Measurements from ENCODE around the gene H2AZ1. TPM values are rescaled to one million over a fixed set of nuclear protein-coding genes. Genes with fewer than 3 reads are reported as not detected.
"Not testable (repeated sequence)": the region's sequence is repeated elsewhere in the genome, so short reads cannot be mapped to it uniquely, and the experiment has no call there.

The H2AZ1 gene
- total RNA-seq, 1 experiment from 2014 or later = 457 TPM

GRCh38 chr4:99965173-99965572 is 15.1 kb upstream of the H2AZ1 start:
- ChIA-PET CTCF (no interaction called here), POLR2A (no interaction called here)
- no peaks in the 10 kb centered on the region for H3K4me1 ChIP-seq
- no TSS peak for BruUV-seq (replicated peaks)
- no peak for DNase-seq
- Mint-ChIP-seq H3K9me3 (ENCODE audit: unreplicated experiment) (no peaks in the 10 kb centered on the region), H3K27ac (ENCODE audit: unreplicated experiment) (no peak overlapping the region), H3K4me1 (ENCODE audit: low read depth, unreplicated experiment) (no peaks in the 10 kb centered on the region), H3K36me3 (ENCODE audit: insufficient read depth, unreplicated experiment) (no peaks in the 10 kb centered on the region), H3K27me3 (ENCODE audit: insufficient read depth, unreplicated experiment) (peaks cover 10% of the 10 kb centered on the region), H3K4me3 (ENCODE audit: unreplicated experiment) (no peak overlapping the region)
- intact Hi-C loops (cut with micrococcal nuclease; ENCODE audit: unreplicated experiment) = no loop called here
- H3K9me3 ChIP-seq = no peaks in the 10 kb centered on the region
- TF ChIP-seq, protein P1, sequence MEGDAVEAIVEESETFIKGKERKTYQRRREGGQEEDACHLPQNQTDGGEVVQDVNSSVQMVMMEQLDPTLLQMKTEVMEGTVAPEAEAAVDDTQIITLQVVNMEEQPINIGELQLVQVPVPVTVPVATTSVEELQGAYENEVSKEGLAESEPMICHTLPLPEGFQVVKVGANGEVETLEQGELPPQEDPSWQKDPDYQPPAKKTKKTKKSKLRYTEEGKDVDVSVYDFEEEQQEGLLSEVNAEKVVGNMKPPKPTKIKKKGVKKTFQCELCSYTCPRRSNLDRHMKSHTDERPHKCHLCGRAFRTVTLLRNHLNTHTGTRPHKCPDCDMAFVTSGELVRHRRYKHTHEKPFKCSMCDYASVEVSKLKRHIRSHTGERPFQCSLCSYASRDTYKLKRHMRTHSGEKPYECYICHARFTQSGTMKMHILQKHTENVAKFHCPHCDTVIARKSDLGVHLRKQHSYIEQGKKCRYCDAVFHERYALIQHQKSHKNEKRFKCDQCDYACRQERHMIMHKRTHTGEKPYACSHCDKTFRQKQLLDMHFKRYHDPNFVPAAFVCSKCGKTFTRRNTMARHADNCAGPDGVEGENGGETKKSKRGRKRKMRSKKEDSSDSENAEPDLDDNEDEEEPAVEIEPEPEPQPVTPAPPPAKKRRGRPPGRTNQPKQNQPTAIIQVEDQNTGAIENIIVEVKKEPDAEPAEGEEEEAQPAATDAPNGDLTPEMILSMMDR (IDR thresholded peaks at IDR 0.05; ENCODE audit: insufficient read depth in 1 of 2, low read depth in 1 of 2, low read length in 1 of 2, severe bottlenecking in 1 of 2, unreplicated experiment in 1 of 2) = no peak
- no peaks in the 10 kb centered on the region for H3K36me3 ChIP-seq (ENCODE audit: control insufficient read depth, insufficient read depth, low read length)
- no peak overlapping the region for H3K4me3 ChIP-seq (ENCODE audit: low read depth, low read length)
- no peaks in the 10 kb centered on the region for H3K27me3 ChIP-seq (replicated peaks; ENCODE audit: control insufficient read depth, insufficient read depth, low read length)

DNA sequence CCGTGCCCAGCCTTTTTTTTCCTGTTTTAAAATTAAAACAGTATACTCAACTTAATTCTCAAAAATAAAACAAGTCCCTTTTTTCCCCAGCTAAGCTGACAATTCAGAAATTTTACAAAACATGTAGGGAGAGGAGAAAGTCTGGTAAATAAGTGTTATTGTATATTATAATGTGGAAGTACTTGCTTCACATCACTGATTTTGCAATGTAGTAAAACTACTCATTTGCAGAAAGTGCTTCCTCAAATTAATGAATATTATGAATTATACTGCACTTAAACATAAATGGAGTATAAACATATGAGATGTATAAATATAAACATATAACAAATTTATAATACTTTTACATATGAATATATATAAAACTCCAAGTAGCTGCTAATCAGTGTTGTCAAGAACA is 11.6 kb upstream of the H2AZ1 start:
- Histone ChIP-seq H3K36me3 (ENCODE audit: control insufficient read depth, insufficient read depth, low read length) (no peaks in the 10 kb centered on the region), H3K4me3 (ENCODE audit: low read depth, low read length) (no peak overlapping the region), H3K9me3 (no peaks in the 10 kb centered on the region), H3K4me1 (no peaks in the 10 kb centered on the region), H3K27me3 (replicated peaks; ENCODE audit: control insufficient read depth, insufficient read depth, low read length) (no peaks in the 10 kb centered on the region)
- Mint-ChIP-seq H3K27me3 (ENCODE audit: insufficient read depth, unreplicated experiment) (peaks cover 6% of the 10 kb centered on the region), H3K4me1 (ENCODE audit: low read depth, unreplicated experiment) (no peaks in the 10 kb centered on the region), H3K9me3 (ENCODE audit: unreplicated experiment) (peaks cover 10% of the 10 kb centered on the region), H3K4me3 (ENCODE audit: unreplicated experiment) (no peak overlapping the region), H3K36me3 (ENCODE audit: insufficient read depth, unreplicated experiment) (no peaks in the 10 kb centered on the region), H3K27ac (ENCODE audit: unreplicated experiment) (no peak overlapping the region)
- intact Hi-C loops (cut with micrococcal nuclease; ENCODE audit: unreplicated experiment) = no loop called here
- ChIA-PET POLR2A (no interaction called here), CTCF (no interaction called here)
- no TSS peak for BruUV-seq (replicated peaks)
- TF ChIP-seq, protein P1 (IDR thresholded peaks at IDR 0.05; ENCODE audit: insufficient read depth in 1 of 2, low read depth in 1 of 2, low read length in 1 of 2, severe bottlenecking in 1 of 2, unreplicated experiment in 1 of 2) = no peak
- DNase-seq = no peak

DNA sequence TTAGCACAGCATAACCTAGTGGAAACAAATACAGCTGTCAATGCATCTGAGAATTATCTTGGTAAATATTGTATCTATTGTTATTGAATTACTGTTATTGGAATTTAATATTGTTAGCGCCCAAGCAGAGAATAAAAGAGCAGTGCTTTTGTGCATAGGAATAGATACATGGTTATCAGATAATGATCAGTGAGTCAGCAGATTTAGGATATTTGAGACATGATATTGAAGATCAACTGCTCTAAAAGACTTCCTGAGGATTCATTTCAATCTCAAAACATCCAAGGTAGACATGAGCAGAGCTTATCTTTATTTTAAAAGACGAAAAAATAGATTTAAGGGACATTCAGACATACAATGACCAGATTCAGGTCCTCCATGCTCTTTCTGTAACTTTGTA is 10.6 kb upstream of the H2AZ1 start:
- H3K4me3 Mint-ChIP-seq (ENCODE audit: unreplicated experiment) = no peak overlapping the region
- TF ChIP-seq, protein P1 (IDR thresholded peaks at IDR 0.05; ENCODE audit: insufficient read depth in 1 of 2, low read depth in 1 of 2, low read length in 1 of 2, severe bottlenecking in 1 of 2, unreplicated experiment in 1 of 2) = no peak

DNA sequence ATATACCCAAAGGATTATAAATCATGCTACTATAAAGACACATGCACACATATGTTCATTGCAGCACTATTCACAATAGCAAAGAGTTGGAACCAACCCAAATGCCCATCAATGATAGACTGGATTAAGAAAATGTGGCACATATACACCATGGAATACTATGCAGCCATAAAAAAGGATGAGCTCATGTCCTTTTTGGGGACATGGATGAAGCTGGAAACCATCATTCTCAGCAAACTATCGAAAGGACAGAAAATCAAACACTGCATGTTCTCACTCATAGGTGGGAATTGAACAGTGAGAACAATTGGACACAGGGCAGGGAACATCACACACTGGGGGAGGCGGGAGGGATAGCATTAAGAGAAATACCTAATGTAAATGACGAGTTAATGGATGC is 8.1 kb upstream of the H2AZ1 start:
- intact Hi-C loops (cut with micrococcal nuclease; ENCODE audit: unreplicated experiment); H3K36me3 ChIP-seq (ENCODE audit: control insufficient read depth, insufficient read depth, low read length); CTCF ChIA-PET; DNase-seq; H3K27ac Mint-ChIP-seq (ENCODE audit: unreplicated experiment); BruUV-seq (replicated peaks); H3K27me3 ChIP-seq (replicated peaks; ENCODE audit: control insufficient read depth, insufficient read depth, low read length); H3K4me3 Mint-ChIP-seq (ENCODE audit: unreplicated experiment); H3K4me1 ChIP-seq; H3K4me1 Mint-ChIP-seq (ENCODE audit: low read depth, unreplicated experiment); POLR2A ChIA-PET; H3K4me3 ChIP-seq (ENCODE audit: low read depth, low read length); H3K36me3 Mint-ChIP-seq (ENCODE audit: insufficient read depth, unreplicated experiment); H3K9me3 ChIP-seq; H3K27me3 Mint-ChIP-seq (ENCODE audit: insufficient read depth, unreplicated experiment): not testable (repeated sequence)
- H3K9me3 Mint-ChIP-seq (ENCODE audit: unreplicated experiment) = peaks cover 10% of the 10 kb centered on the region

More for the DNA sequence above, 10.6 kb upstream of the H2AZ1 start:
- Mint-ChIP-seq H3K36me3 (ENCODE audit: insufficient read depth, unreplicated experiment) (no peaks in the 10 kb centered on the region), H3K27me3 (ENCODE audit: insufficient read depth, unreplicated experiment) (peaks cover 6% of the 10 kb centered on the region), H3K27ac (ENCODE audit: unreplicated experiment) (no peak overlapping the region), H3K4me1 (ENCODE audit: low read depth, unreplicated experiment) (no peaks in the 10 kb centered on the region), H3K9me3 (ENCODE audit: unreplicated experiment) (peaks cover 10% of the 10 kb centered on the region)
- no peaks in the 10 kb centered on the region for H3K9me3 ChIP-seq
- no TSS peak for BruUV-seq (replicated peaks)
- H3K4me3 ChIP-seq (ENCODE audit: low read depth, low read length) = no peak overlapping the region
- CTCF ChIA-PET = no interaction called here
- intact Hi-C loops (cut with micrococcal nuclease; ENCODE audit: unreplicated experiment) = no loop called here
- POLR2A ChIA-PET = no interaction called here
- H3K36me3 ChIP-seq (ENCODE audit: control insufficient read depth, insufficient read depth, low read length) = no peaks in the 10 kb centered on the region
- no peaks in the 10 kb centered on the region for H3K27me3 ChIP-seq (replicated peaks; ENCODE audit: control insufficient read depth, insufficient read depth, low read length)
- no peak for DNase-seq
- no peaks in the 10 kb centered on the region for H3K4me1 ChIP-seq

Measured in Caco-2 (cell line).